ENCODE measurements around the gene CTAG1A. TPM values are rescaled to one million over a fixed set of nuclear protein-coding genes. Genes with fewer than 3 reads are reported as not detected.
"Not testable (repeated sequence)": the region's sequence is repeated elsewhere in the genome, so short reads cannot be mapped to it uniquely, and the experiment has no call there.

Gene CTAG1A

GRCh38 chrX:154633661-154634060 is 48.7 kb downstream of the CTAG1A start:
- not testable (repeated sequence) for DNase-seq; H3K56ac ChIP-seq (ENCODE audit: low read length); H2BK15ac ChIP-seq (replicated peaks; ENCODE audit: low read depth); H3K18ac ChIP-seq (ENCODE audit: low read length); H3K27ac ChIP-seq (ENCODE audit: low read depth, low read length); H3K79me2 ChIP-seq (ENCODE audit: control insufficient read depth, insufficient read depth, low read length); H4K5ac ChIP-seq (ENCODE audit: low read length); H2BK120ac ChIP-seq (ENCODE audit: low read depth, low read length); H3K4me2 ChIP-seq (ENCODE audit: low read length); H2BK5ac ChIP-seq (ENCODE audit: low read length); H3K4me3 ChIP-seq (ENCODE audit: low read length); H2AK5ac ChIP-seq (ENCODE audit: low read length); H3K36me3 ChIP-seq (ENCODE audit: control insufficient read depth, insufficient read depth, low read length); H3K23ac ChIP-seq (ENCODE audit: low read length); H3K4ac ChIP-seq (ENCODE audit: low read depth, low read length); H4K8ac ChIP-seq (ENCODE audit: low read depth, low read length); H3K27me3 ChIP-seq (ENCODE audit: insufficient read depth, low read length, poor library complexity); H3K79me1 ChIP-seq (ENCODE audit: low read length); H3K4me1 ChIP-seq (ENCODE audit: control insufficient read depth, low read depth, low read length); H3K9ac ChIP-seq (ENCODE audit: low read length)
- no CpG with 5 or more reads among the region's 11 CpGs for WGBS (ENCODE audit: extremely low coverage, insufficient coverage, low lambda C conversion rate)

Small RNA genes within 50 kb of the gene (small RNA-seq; reads per million reads assigned to genes)
- gene AC244090.1 (ENCODE audit: insufficient read depth) (not detected), gene AC244107.2 (ENCODE audit: insufficient read depth) (not detected)

Measured in mesendoderm (in vitro differentiated cells).